ENCODE data around the gene ARID1B.
A peak's percentile ranks its signal among the peaks of the same experiment; 100 is the strongest.

DNA sequence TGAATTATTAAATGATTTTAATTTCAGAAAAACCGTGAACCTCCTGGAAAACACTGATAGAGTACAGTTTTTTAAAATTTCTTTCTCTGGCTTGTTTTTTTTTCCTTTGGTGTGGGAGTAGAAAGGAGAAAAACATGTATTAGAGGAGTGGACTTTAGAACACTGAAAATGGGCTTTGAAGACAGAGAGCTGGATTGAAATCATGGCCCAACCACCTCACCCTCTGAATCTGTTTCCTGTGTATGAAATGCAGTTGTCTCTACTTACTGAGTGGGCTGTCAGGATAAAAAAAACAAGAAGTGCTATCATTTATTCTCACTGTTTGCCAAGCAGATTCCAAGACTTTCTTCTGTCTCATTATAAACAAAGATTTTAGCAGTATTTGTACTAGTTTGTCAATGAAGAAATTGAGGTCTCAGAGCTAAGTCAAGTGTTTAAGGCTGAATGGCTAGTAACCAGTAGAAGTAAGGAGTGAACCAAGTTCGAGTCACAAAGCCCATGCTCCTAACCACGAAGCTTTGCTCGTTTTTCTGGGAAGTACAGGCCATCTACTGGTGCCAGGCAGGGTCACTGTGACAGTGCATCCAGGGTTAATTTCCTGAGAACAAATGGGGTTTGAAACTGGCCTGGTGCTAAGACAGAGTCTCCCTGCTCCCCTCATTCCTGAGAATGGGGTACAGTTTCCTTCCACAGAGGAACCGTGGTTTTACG is 289.8 kb downstream of the ARID1B start:
- no peak for TF ChIP-seq CREM (IDR thresholded peaks at IDR 0.05; ENCODE audit: low read depth)
- no peak for TF ChIP-seq ETV6 (IDR thresholded peaks at IDR 0.05; ENCODE audit: borderline replicate concordance in 1 of 2, low read depth in 2 of 2, low read length in 1 of 2)
- no peak for TF ChIP-seq ETV6 (CRISPR knock-in tag; IDR thresholded peaks at IDR 0.05; ENCODE audit: borderline replicate concordance)
- no peak for TF ChIP-seq JUND (IDR thresholded peaks at IDR 0.05; ENCODE audit: borderline replicate concordance, low read depth, low read length)
- no peak for TF ChIP-seq JUND (tag; IDR thresholded peaks at IDR 0.05; ENCODE audit: borderline replicate concordance, low read depth, low read length)
- no peak for TF ChIP-seq HDAC6 (IDR thresholded peaks at IDR 0.05; ENCODE audit: low read depth, low read length)
- no peak for TF ChIP-seq KLF16 (IDR thresholded peaks at IDR 0.05)
- TF ChIP-seq EZH2 (IDR thresholded peaks at IDR 0.05; ENCODE audit: borderline replicate concordance, low read depth, low read length) = no peak
- TF ChIP-seq, protein P1, sequence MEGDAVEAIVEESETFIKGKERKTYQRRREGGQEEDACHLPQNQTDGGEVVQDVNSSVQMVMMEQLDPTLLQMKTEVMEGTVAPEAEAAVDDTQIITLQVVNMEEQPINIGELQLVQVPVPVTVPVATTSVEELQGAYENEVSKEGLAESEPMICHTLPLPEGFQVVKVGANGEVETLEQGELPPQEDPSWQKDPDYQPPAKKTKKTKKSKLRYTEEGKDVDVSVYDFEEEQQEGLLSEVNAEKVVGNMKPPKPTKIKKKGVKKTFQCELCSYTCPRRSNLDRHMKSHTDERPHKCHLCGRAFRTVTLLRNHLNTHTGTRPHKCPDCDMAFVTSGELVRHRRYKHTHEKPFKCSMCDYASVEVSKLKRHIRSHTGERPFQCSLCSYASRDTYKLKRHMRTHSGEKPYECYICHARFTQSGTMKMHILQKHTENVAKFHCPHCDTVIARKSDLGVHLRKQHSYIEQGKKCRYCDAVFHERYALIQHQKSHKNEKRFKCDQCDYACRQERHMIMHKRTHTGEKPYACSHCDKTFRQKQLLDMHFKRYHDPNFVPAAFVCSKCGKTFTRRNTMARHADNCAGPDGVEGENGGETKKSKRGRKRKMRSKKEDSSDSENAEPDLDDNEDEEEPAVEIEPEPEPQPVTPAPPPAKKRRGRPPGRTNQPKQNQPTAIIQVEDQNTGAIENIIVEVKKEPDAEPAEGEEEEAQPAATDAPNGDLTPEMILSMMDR (IDR thresholded peaks at IDR 0.05 in 2 of 3, conservative IDR thresholded peaks at IDR 0.05 in 1 of 3; ENCODE audit: insufficient read depth in 2 of 3, low read depth in 1 of 3, low read length in 3 of 3) = peak in 1 of 3 experiments; percentile 11; a peak in 1 of 6 replicates
- no peak for TF ChIP-seq SMC3 (conservative IDR thresholded peaks at IDR 0.05; ENCODE audit: insufficient read depth, low read depth, low read length)
- TF ChIP-seq SRF (CRISPR knock-in tag; IDR thresholded peaks at IDR 0.05) = no peak
- TF ChIP-seq BACH1 (tag; IDR thresholded peaks at IDR 0.05) = no peak
- TF ChIP-seq ILF3 (IDR thresholded peaks at IDR 0.05; ENCODE audit: borderline replicate concordance) = no peak
- no peak for TF ChIP-seq KLF1 (tag; IDR thresholded peaks at IDR 0.05)
